WTC11 (cell line): ENCODE results near the gene BICDL1. TPM values are rescaled to one million over a fixed set of nuclear protein-coding genes. Genes with fewer than 3 reads are reported as not detected.

Experiments used
- ATAC-seq: fragments of 200-7000 bp; cut with Tn5 transposase; 2 replicates; pipeline ENCODE4 v1.10.0; 2021; ENCODE audit warnings: mild to moderate bottlenecking, moderate library complexity
- CTCF ChIA-PET: fragments of 300-600 bp; sonication (Branson Sonifier 250); formaldehyde crosslinking; loops from one replicate; lab custom pipeline; 2021; ENCODE audit warnings: antibody characterized with exemption; lab: Charles Lee
- POLR2A ChIA-PET: fragments of 350-600 bp; sonication (Branson Sonifier 250); formaldehyde crosslinking; loops from one replicate; lab custom pipeline; 2021; ENCODE audit warnings: antibody characterized with exemption; lab: Charles Lee
- DNase-seq: peaks from one replicate; pipeline ENCODE4 v3.0.0; 2021; ENCODE audit warnings: low spot score
- H3K27ac Mint-ChIP-seq: 2 replicates; pipeline ENCODE4 v1.8.0; 2021; ENCODE audit warnings: mixed read lengths
- H3K27me3 Mint-ChIP-seq: 2 replicates; pipeline ENCODE4 v1.8.0; 2021; ENCODE audit warnings: low read depth, mild to moderate bottlenecking, moderate library complexity, mixed read lengths
- H3K36me3 Mint-ChIP-seq: 2 replicates; pipeline ENCODE4 v1.8.0; 2021; ENCODE audit warnings: mixed read lengths
- H3K4me1 Mint-ChIP-seq: 2 replicates; pipeline ENCODE4 v1.8.0; 2022; ENCODE audit warnings: mixed read lengths
- H3K4me3 Mint-ChIP-seq: 2 replicates; pipeline ENCODE4 v1.8.0; 2021; ENCODE audit warnings: mild to moderate bottlenecking, moderate library complexity, mixed read lengths
- H3K9me3 Mint-ChIP-seq: 2 replicates; pipeline ENCODE4 v1.8.0; 2021; ENCODE audit warnings: mixed read lengths
- CREM ChIP-seq: sonication (generic); formaldehyde crosslinking; IDR thresholded peaks from 2 replicates; pipeline ENCODE4 v1.8.1; 2022; ENCODE audit warnings: mild to moderate bottlenecking, missing genetic modification reagents, moderate library complexity
- ELF4 ChIP-seq: sonication (generic); formaldehyde crosslinking; IDR thresholded peaks from 2 replicates; pipeline ENCODE4 v1.8.1; 2022; ENCODE audit warnings: low read depth, mild to moderate bottlenecking, moderate library complexity, missing genetic modification reagents
- ESRRA ChIP-seq: sonication (generic); formaldehyde crosslinking; IDR thresholded peaks from 2 replicates; pipeline ENCODE4 v1.8.1; 2022; ENCODE audit warnings: mild to moderate bottlenecking, missing genetic modification reagents, borderline replicate concordance
- FOXJ3 ChIP-seq: sonication (generic); formaldehyde crosslinking; IDR thresholded peaks from 2 replicates; pipeline ENCODE4 v1.9.0; 2021; ENCODE audit warnings: missing genetic modification reagents, mild to moderate bottlenecking, borderline replicate concordance
- FOXK1 ChIP-seq: sonication (generic); formaldehyde crosslinking; IDR thresholded peaks from 2 replicates; pipeline ENCODE4 v1.8.0; 2022; ENCODE audit warnings: mild to moderate bottlenecking, moderate library complexity, missing genetic modification reagents
- GTF2I ChIP-seq: fragments of 250-450 bp; sonication (Bioruptor Pico); conservative IDR thresholded peaks from 2 replicates; pipeline ENCODE4 v1.4.0; 2021; ENCODE audit warnings: mild to moderate bottlenecking
- KAT7 ChIP-seq: sonication (generic); formaldehyde crosslinking; IDR thresholded peaks from 2 replicates; pipeline ENCODE4 v1.8.1; 2023; ENCODE audit warnings: missing genetic modification reagents, mild to moderate bottlenecking, borderline replicate concordance
- MYBL2 ChIP-seq: sonication (generic); formaldehyde crosslinking; IDR thresholded peaks from 2 replicates; pipeline ENCODE4 v1.8.1; 2023; ENCODE audit warnings: mild to moderate bottlenecking, moderate library complexity, missing genetic modification reagents
- NFATC4 ChIP-seq: fragments of 250-450 bp; sonication (Bioruptor Pico); IDR thresholded peaks from 2 replicates; pipeline ENCODE4 v1.9.0; 2021; ENCODE audit warnings: mild to moderate bottlenecking
- NR1H2 ChIP-seq: sonication (generic); formaldehyde crosslinking; IDR thresholded peaks from 2 replicates; pipeline ENCODE4 v1.9.0; 2021; ENCODE audit warnings: mild to moderate bottlenecking, moderate library complexity, missing genetic modification reagents
- ZNF121 ChIP-seq: sonication (generic); formaldehyde crosslinking; IDR thresholded peaks from 2 replicates; pipeline ENCODE4 v1.8.0; 2023; ENCODE audit warnings: missing genetic modification reagents
- ZNF263 ChIP-seq: sonication (generic); formaldehyde crosslinking; IDR thresholded peaks from 2 replicates; pipeline ENCODE4 v1.8.1; 2022; ENCODE audit warnings: low read depth, mild to moderate bottlenecking, moderate library complexity, missing genetic modification reagents
- ZNF396 ChIP-seq: fragments of 250-450 bp; sonication (Bioruptor Pico); IDR thresholded peaks from 2 replicates; pipeline ENCODE4 v1.8.0; 2021; ENCODE audit warnings: mild to moderate bottlenecking, moderate library complexity, borderline replicate concordance
- ZNF416 ChIP-seq: fragments of 250-450 bp; sonication (Bioruptor Pico); IDR thresholded peaks from 2 replicates; pipeline ENCODE4 v1.9.0; 2021; ENCODE audit warnings: mild to moderate bottlenecking, inconsistent platforms
- ZNF423 ChIP-seq: fragments of 250-450 bp; sonication (Bioruptor Pico); IDR thresholded peaks from 2 replicates; pipeline ENCODE4 v2.1.2; 2022; ENCODE audit warnings: mild to moderate bottlenecking, moderate library complexity
- total RNA-seq: library from RNA; stranded (reverse); gene quantifications from 3 replicates; pipeline ENCODE4 v1.2.3, GENCODE V29; 2021
- TF ChIP-seq, protein P1 (sequence below): sonication (generic); formaldehyde crosslinking; IDR thresholded peaks from 2 replicates; pipeline ENCODE4 v1.8.1; 2023; ENCODE audit warnings: mild to moderate bottlenecking, moderate library complexity, missing genetic modification reagents
- TF ChIP-seq, protein P2 (sequence below): sonication (generic); formaldehyde crosslinking; IDR thresholded peaks from 2 replicates; pipeline ENCODE4 v1.8.0; 2022; ENCODE audit warnings: mild to moderate bottlenecking, missing genetic modification reagents
- TF ChIP-seq, protein P3 (sequence below): fragments of 250-450 bp; sonication (Bioruptor Pico); IDR thresholded peaks from 2 replicates; pipeline ENCODE4 v1.8.0; 2021; ENCODE audit warnings: mild to moderate bottlenecking
- TF ChIP-seq, protein P4 (sequence below): fragments of 250-450 bp; sonication (Bioruptor Pico); conservative IDR thresholded peaks from 2 replicates; pipeline ENCODE4 v1.9.0; 2021; ENCODE audit warnings: mild to moderate bottlenecking
- TF ChIP-seq, protein P5 (sequence below): fragments of 250-450 bp; sonication (Bioruptor Pico); IDR thresholded peaks from 2 replicates; pipeline ENCODE4 v1.9.0; 2021; ENCODE audit warnings: mild to moderate bottlenecking
- TF ChIP-seq, protein P6 (sequence below): fragments of 250-450 bp; sonication (Bioruptor Pico); IDR thresholded peaks from 2 replicates; pipeline ENCODE4 v1.9.0; 2021; ENCODE audit warnings: mild to moderate bottlenecking, borderline replicate concordance

BICDL1 gene
- total RNA-seq, 1 experiment from 2014 or later = 23.1 TPM

DNA sequence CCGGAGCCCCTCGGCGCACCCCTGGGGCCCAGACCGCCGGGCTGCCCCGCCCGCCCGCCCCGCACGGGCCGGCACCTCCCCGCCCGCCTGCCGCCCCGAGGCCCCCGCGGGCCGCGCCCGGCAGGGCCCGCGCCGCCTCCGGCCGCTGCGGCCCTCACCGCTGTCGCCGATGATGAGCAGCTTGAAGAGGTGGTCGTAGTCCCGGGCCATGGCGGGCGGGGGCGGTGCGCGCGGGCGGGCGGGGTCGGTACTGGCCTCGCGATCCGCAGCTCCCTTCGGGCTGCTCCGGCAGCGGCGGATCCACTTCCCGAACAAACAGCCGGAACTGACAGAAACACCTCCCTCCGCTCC lies 127.4 kb downstream of the BICDL1 start, which contains the start of gene RAB35:
TSS of gene RAB35 (minus strand) at position 313 of the 351 bp plus-strand sequence. CDS start at position 210, 103 bp downstream.
- ATAC-seq = no peak
- peak within 1 kb of the TSS; percentile 93 for H3K4me3 Mint-ChIP-seq

DNA sequence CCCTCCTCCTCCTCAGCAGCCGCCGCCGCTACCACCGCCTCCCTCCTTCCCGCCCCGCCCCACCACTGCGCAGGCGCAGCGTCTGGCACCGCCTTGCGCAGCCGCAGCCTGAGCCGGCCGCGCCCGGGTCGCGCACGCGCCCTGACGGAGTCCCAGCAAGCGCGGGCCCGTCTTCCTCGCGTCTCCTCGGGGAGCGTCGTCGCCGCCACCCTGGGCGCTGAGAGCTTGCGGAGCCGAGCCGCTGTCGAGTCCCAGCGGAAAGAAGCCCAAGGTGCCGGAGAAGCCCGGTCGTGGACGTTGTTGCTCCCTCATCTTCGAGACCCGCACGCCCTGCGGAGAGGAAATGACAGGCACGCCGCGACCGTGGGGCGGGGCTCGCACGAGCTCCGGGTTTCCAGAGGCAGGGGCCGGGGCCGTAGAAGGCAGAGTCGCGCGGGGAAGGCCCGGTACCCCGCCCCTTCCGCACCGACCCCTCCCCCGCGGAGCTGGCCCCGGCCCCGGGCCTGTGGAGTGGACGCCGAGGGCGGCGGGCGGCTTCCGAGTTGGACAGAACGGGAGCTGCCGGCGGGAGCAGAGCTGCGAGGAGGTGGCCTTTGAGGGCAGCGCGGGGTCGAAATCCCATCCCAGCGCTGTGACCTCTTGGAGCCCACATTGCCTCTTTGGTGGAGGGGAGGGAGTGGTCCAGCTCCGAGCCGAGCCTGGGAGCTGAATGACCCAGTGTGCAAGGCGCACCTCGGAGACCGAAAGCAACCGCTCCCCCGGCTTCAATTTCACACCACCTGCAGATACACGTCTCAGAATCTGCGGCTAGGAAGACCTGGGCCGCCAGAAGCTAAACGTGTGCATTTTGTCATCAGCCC lies 128.0 kb downstream of the BICDL1 start:
- no peaks in the 10 kb centered on the region; the same call in 1 of the 2 replicates for H3K27me3 Mint-ChIP-seq
- H3K27ac Mint-ChIP-seq = peak overlapping the region; percentile 89
- ChIA-PET CTCF (interaction anchor here (0.8 to 5.4 kb wide), 14 partner anchors 9 to 312 kb away, joined by 3 to 48 read pairs (median 4); partner anchors contain the start of genes PXN and RPLP0), POLR2A (interaction anchor here (0.8 to 3.3 kb wide), 16 partner anchors 10 to 175 kb away, joined by 3 to 23 read pairs (median 6); partner anchors contain the start of genes BICDL1, PXN, RNU4-2 and RPLP0)
- peak overlapping the region; percentile 82 for H3K4me3 Mint-ChIP-seq
- ATAC-seq (peak; percentile 83), DNase-seq (peak; percentile 98)
- H3K4me1 Mint-ChIP-seq = peaks cover 31% of the 10 kb centered on the region
- H3K36me3 Mint-ChIP-seq = peaks cover 9% of the 10 kb centered on the region
- H3K9me3 Mint-ChIP-seq = no peaks in the 10 kb centered on the region
- 0 out of 2 replicates have a peak, but pooled peaks have one; percentile 81 for TF ChIP-seq ELF4 (CRISPR knock-in tag)
- TF ChIP-seq NFATC4 = no peak
- no peak for TF ChIP-seq FOXJ3 (CRISPR knock-in tag)
- no peak for TF ChIP-seq GTF2I (CRISPR knock-in tag)
- peak; percentile 62; the same call in 1 of the 2 replicates for TF ChIP-seq CREM (CRISPR knock-in tag)
- TF ChIP-seq, protein P1, sequence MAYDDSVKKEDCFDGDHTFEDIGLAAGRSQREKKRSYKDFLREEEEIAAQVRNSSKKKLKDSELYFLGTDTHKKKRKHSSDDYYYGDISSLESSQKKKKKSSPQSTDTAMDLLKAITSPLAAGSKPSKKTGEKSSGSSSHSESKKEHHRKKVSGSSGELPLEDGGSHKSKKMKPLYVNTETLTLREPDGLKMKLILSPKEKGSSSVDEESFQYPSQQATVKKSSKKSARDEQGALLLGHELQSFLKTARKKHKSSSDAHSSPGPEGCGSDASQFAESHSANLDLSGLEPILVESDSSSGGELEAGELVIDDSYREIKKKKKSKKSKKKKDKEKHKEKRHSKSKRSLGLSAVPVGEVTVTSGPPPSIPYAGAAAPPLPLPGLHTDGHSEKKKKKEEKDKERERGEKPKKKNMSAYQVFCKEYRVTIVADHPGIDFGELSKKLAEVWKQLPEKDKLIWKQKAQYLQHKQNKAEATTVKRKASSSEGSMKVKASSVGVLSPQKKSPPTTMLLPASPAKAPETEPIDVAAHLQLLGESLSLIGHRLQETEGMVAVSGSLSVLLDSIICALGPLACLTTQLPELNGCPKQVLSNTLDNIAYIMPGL = peak; percentile 72; the same call in 1 of the 2 replicates
- TF ChIP-seq, protein P2, sequence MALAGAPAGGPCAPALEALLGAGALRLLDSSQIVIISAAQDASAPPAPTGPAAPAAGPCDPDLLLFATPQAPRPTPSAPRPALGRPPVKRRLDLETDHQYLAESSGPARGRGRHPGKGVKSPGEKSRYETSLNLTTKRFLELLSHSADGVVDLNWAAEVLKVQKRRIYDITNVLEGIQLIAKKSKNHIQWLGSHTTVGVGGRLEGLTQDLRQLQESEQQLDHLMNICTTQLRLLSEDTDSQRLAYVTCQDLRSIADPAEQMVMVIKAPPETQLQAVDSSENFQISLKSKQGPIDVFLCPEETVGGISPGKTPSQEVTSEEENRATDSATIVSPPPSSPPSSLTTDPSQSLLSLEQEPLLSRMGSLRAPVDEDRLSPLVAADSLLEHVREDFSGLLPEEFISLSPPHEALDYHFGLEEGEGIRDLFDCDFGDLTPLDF = no peak
- TF ChIP-seq, protein P3, sequence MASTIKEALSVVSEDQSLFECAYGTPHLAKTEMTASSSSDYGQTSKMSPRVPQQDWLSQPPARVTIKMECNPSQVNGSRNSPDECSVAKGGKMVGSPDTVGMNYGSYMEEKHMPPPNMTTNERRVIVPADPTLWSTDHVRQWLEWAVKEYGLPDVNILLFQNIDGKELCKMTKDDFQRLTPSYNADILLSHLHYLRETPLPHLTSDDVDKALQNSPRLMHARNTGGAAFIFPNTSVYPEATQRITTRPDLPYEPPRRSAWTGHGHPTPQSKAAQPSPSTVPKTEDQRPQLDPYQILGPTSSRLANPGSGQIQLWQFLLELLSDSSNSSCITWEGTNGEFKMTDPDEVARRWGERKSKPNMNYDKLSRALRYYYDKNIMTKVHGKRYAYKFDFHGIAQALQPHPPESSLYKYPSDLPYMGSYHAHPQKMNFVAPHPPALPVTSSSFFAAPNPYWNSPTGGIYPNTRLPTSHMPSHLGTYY = no peak
- no peak for TF ChIP-seq NR1H2 (CRISPR knock-in tag)
- no peak for TF ChIP-seq ZNF416 (CRISPR knock-in tag)
- no peak for TF ChIP-seq ZNF121
- no peak for TF ChIP-seq KAT7 (CRISPR knock-in tag)
- no peak for TF ChIP-seq ESRRA (CRISPR knock-in tag)
- peak; percentile 74 for TF ChIP-seq FOXK1
- TF ChIP-seq, protein P4, sequence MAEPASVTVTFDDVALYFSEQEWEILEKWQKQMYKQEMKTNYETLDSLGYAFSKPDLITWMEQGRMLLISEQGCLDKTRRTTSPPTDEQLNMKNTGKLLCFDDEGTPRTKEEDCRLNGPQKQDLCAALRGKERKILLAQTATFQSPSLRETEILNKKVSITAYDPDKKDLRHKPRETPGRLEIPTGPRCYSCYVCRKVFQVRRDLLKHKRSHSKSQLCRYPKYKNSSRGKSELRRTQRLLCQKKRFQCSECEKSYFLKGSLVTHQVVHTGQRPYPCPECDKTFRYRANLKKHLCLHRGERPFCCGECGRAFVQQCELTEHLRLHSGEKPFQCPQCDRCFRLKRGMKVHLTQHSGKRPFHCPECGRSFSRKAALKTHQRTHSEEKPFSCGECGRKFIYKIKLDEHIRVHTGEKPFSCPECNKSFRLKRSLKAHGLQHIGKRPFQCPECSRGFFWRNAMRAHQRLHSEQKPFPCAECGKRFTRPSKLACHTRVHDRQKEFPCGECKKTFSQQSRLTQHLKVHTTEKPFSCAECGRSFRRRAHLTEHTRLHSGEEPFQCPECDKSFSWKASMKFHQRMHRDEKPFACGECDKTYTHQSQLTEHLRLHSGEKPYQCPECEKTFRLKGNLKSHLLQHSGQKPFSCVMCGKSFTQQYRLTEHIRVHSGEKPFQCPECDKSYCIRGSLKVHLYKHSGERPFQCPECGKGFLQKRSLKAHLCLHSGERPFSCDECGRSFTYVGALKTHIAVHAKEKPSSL (CRISPR knock-in tag) = no peak
- TF ChIP-seq, protein P5, sequence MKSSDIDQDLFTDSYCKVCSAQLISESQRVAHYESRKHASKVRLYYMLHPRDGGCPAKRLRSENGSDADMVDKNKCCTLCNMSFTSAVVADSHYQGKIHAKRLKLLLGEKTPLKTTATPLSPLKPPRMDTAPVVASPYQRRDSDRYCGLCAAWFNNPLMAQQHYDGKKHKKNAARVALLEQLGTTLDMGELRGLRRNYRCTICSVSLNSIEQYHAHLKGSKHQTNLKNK (CRISPR knock-in tag) = no peak

More for the DNA sequence above, 127.4 kb downstream of the BICDL1 start, which contains the start of gene RAB35:
- H3K27me3 Mint-ChIP-seq = no peaks in the 10 kb centered on the region; the same call in 1 of the 2 replicates
- peaks cover 9% of the 10 kb centered on the region for H3K36me3 Mint-ChIP-seq
- CTCF ChIA-PET = interaction anchor here (0.8 to 5.4 kb wide), 10 partner anchors 10 to 312 kb away, joined by 3 to 48 read pairs (median 6); partner anchors contain the start of genes PXN and RPLP0
- peak within 1 kb of the TSS; percentile 95 for H3K27ac Mint-ChIP-seq
- POLR2A ChIA-PET = interaction anchor here (0.5 to 3.3 kb wide), 13 partner anchors 10 to 175 kb away, joined by 3 to 23 read pairs (median 6); partner anchors contain the start of genes PXN, RNU4-2 and RPLP0
- TF ChIP-seq ZNF396 (CRISPR knock-in tag) (no peak), ZNF263 (0 out of 2 replicates have a peak, but pooled peaks have one; percentile 11), MYBL2 (CRISPR knock-in tag) (0 out of 2 replicates have a peak, but pooled peaks have one; percentile 28), ZNF423 (no peak)
- TF ChIP-seq, protein P6, sequence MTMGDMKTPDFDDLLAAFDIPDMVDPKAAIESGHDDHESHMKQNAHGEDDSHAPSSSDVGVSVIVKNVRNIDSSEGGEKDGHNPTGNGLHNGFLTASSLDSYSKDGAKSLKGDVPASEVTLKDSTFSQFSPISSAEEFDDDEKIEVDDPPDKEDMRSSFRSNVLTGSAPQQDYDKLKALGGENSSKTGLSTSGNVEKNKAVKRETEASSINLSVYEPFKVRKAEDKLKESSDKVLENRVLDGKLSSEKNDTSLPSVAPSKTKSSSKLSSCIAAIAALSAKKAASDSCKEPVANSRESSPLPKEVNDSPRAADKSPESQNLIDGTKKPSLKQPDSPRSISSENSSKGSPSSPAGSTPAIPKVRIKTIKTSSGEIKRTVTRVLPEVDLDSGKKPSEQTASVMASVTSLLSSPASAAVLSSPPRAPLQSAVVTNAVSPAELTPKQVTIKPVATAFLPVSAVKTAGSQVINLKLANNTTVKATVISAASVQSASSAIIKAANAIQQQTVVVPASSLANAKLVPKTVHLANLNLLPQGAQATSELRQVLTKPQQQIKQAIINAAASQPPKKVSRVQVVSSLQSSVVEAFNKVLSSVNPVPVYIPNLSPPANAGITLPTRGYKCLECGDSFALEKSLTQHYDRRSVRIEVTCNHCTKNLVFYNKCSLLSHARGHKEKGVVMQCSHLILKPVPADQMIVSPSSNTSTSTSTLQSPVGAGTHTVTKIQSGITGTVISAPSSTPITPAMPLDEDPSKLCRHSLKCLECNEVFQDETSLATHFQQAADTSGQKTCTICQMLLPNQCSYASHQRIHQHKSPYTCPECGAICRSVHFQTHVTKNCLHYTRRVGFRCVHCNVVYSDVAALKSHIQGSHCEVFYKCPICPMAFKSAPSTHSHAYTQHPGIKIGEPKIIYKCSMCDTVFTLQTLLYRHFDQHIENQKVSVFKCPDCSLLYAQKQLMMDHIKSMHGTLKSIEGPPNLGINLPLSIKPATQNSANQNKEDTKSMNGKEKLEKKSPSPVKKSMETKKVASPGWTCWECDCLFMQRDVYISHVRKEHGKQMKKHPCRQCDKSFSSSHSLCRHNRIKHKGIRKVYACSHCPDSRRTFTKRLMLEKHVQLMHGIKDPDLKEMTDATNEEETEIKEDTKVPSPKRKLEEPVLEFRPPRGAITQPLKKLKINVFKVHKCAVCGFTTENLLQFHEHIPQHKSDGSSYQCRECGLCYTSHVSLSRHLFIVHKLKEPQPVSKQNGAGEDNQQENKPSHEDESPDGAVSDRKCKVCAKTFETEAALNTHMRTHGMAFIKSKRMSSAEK (CRISPR knock-in tag) = no peak
- H3K4me1 Mint-ChIP-seq = peaks cover 34% of the 10 kb centered on the region
- no peak for DNase-seq
- H3K9me3 Mint-ChIP-seq = no peaks in the 10 kb centered on the region
